Brain pericyte (primary cell): ENCODE results near the gene DNAH10.
"Not testable (repeated sequence)": the region's sequence is repeated elsewhere in the genome, so short reads cannot be mapped to it uniquely, and the experiment has no call there.

Experiments
- DNase-seq: peaks from one replicate; pipeline ENCODE4 v3.0.0-alpha.2; 2012; ENCODE audit warnings: low read depth, low spot score

The DNAH10 gene

DNA sequence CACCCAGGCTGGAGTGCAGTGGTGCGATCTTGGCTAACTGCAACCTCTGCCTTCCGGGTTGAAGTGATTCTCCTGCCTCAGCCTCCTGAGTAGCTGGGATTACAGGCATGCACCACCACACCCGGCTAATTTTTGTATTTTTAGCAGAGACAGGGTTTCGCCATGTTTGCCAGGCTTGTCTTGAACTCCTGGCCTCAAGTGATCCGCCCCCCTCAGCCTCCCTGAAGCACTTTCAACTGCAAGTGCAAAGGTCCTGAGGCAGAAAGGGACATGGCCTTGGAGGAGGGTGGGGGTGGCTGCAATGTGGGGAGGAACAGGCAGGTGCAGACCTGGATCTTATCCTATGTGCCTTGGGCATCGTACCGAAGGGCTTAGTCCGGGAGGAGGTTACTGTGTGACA lies 27.3 kb downstream of the DNAH10 start:
- not testable (repeated sequence) for DNase-seq

DNA sequence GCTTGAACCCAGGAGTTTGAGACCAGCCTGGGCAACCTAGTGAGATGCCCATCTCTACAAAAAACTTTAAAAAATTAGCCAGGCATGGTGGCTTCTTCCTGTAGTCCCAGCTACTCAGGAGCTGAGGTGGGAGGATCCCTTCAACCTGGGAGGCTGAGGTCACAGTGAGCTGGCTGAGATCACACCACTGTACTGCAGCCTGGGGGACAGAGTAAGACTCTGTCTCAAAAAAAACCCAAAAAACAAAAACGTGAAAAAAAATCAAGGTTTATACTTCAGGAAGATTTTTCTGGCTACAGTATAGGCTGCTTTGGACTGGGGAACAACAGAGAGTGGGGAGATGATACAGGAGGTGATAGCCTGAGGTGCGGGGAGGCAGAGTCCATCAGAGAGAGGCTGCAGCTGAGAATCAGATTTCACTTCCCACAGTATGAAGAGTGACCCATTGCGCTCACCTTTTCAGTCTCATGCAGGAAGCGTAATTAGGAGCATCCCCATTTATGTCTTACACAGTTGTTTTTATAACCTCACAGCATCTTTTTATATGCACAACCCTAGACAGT lies 28.9 kb downstream of the DNAH10 start:
- DNase-seq: no peak

DNA sequence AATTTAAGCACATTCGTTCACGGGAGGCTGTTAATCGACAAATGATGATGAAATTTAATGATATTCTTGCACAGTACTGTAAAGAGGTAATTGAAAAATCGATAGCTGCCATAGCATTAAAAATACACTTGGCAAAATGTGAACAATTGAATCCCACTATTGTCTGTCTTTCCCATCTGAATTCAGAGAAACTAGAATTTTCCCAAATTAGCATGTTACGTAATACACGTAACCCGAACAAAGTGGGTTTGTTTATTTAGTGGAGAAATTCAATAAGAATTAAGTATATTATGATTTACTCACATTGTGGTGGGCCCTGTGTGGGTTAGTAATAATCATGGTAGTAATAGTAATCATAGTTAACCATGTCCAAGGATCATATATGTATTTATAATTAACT lies 31.9 kb downstream of the DNAH10 start:
- no peak for DNase-seq

DNA sequence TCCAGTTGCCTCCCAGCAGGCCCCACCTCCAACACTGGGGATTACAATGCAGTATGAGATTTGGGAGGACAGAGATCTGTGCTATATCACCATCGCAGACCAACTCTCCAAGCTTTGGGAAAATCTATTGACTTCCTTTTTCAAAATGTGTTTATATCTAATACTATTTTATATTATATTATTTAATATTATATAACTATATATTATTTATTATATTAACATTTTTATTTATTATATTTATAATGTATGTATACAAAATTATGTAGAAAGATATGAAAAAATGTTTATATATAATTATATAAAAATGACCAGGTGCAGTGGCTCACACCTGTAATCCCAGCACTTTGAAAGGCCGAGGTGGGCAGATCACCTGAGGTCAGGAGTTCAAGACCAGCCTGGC lies 36.4 kb downstream of the DNAH10 start:
- no peak for DNase-seq

DNA sequence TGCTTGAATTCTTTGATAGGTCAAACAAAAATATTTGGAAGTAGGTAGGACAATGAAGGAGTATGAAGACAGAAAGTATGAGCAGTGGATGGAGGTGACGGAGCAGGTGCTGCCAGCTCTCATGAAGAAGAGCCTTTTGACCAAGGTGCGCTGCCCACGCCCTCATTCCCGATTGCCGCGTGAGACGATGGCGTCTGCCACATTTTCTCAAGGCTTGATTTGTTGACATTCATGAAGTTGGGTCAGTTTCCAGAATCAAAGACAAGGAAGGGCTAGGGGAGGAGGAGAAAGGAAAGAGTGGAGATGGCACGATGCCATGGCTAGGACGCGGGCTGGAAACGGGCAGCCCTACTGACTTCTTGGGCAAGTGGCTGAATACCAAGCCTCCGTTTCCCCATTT lies 37.1 kb downstream of the DNAH10 start:
- DNase-seq: no peak

DNA sequence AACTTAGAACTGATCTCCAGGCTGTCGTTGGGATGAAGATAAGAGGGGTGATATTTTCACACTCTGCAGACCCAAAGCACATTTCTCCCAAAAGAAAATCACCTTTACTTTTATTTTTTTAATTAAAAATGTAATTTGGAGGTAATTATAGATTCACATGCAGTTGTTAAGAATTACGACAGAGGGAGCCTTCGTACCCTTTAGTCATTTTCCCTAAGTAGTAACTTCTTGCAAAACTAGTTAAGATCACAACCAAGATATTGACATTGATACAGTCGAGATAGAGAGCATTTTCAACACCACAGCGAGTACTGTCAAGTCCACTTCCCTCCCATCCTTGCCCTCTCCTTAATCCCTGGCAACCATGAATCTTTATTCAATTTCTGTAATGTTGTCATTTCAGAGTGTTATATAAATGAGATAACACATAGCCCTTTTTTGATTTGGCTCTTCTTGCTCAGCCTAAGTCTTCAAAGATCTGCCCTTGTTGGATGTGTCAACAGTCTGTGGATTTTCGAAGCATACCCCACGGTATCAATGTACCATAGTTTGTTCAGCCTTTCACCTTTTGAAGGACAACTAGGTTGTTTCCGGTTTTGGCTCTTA lies 39.6 kb downstream of the DNAH10 start:
- no peak for DNase-seq

DNA sequence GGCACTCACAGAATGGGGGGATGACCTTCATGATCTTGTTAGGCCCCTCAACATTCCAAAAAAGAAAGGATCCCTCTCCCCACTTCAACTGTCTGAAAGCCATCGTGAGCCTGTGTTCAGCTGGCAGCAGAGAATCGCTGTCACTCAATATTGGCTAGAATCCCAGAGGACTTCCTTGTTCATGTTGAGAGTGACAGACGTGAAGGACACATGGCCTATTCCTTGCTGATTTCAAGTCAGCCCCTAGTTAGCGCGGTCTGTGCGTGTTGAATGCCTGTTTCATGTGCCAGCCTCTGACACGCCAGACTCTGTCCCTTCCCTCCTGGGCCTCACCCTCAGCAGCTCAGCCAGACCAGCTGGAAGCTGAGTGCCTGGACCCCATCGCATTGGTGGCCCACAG lies 43.1 kb downstream of the DNAH10 start:
- DNase-seq: no peak

DNA sequence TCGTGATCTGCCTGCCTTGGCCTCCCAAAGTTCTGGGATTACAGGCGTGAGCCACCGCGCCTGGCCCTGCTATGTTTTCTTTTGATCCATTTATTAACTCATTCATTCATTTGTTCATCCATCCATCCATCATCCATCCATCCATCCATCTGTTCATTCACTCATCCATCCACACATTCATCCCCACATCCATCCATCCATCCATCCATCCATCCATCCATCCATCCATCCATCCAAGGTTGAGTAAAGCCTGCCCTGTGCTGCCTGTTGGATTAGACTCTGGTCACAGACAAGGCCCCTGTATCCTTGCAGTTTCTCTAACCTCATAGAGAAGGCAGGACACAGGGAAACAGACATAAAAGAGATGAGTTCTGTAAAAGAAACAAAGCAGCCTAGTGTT lies 44.9 kb downstream of the DNAH10 start:
- no peak for DNase-seq

DNA sequence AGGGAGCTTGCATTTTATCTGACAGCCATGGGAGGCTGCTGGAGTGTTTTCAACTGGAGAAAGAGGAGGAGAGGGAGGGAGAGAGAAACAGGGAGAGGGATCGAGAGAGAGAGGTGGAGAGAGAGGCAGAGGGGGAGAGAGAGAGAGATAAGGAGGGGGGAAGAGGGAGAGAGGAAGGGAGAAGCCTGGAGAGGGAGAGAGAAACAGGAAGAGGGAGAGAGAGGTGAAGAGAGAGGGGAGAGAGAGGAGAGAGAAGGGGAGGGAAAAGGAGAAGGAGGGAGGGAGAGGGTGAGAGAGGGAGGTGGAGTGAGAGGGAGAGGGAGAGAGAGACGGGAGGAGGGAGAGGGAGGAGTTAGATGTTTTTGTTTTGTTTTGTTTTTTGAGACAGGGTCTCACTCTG lies 45.6 kb downstream of the DNAH10 start:
- no peak for DNase-seq

DNA sequence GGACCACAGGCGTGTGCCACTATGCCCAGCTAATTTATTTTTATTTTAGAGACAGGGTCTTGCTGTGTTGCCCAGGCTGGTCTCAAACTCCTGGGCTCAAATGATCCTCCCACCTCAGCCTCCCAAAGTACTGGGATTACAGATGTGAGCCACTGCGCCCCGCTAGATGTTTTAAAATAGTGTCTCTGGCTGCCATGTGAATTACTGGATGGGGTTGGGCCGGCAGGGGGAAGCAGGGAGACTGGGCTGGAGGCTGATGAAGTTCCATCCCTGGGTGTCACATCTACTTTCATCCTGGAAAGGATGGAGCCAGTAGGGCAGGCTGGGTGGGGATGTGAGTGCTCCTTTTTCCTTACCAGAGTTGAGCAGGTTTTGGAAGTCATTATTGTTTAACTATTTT lies 46.1 kb downstream of the DNAH10 start:
- no peak for DNase-seq

DNA sequence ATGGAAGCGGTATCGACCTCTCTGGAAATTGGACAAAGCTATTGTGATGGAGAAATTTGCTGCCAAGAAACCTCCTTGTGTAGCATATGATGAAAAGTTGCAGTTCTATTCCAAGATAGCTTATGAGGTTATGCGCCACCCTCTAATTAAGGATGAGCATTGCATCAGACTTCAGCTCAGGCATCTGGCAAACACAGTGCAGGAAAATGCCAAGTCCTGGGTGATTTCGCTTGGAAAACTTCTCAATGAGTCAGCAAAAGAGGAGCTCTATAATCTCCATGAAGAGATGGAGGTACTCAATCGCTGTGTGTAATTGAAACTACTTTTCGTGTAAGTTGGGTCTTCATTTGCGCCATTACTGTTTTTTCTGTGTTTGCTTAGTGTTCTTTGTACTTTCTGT lies 51.2 kb downstream of the DNAH10 start:
- DNase-seq: no peak

DNA sequence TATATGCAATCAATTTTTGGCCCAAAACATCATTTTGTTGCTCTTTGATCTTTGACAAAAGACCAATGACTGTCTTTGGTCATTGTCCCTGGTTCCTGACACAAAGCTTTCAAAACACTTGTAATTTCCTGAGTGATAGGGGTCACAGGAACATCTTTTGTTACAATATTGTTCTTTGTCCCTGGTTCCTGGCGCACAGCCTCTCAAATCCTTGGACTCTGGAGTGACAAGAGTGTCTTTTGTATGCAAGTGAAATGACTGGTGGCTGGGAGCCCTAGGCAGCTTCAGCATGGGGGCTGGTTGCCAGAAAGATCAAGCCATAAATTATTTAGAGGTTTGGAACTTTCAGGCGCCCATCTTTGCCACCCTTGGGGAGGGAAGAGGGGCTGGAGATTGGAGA lies 53.9 kb downstream of the DNAH10 start:
- no peak for DNase-seq

DNA sequence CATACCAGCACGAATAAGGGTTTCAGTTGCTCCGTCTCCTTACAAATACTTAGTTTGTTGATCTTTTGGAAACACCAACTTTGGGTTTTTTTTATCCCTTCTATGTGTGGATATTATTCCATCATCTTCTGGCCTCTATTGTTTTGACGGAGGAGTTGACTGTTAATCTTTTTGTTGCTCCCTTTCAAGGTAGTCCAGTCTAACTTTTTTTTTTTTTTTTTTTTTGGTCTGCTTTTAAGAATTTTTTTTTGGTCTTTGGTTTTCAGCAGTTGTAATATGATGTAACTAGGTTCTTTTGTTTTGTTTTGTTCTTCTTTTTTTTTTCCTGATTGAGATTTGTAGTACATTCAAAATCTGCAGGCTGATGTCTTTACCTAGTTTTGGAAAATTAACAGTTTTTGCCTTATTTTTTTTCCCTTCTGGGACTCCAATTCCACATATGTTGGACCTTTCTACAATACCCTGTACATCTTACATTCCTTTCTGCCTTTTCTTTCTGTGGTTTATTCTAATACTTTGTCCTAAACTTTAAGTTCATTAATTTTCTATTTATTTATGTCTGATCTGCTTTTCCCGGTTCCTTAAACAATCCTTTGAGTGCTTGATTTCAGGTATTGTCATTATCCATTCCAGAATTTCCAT lies 54.9 kb downstream of the DNAH10 start:
- no peak for DNase-seq

DNA sequence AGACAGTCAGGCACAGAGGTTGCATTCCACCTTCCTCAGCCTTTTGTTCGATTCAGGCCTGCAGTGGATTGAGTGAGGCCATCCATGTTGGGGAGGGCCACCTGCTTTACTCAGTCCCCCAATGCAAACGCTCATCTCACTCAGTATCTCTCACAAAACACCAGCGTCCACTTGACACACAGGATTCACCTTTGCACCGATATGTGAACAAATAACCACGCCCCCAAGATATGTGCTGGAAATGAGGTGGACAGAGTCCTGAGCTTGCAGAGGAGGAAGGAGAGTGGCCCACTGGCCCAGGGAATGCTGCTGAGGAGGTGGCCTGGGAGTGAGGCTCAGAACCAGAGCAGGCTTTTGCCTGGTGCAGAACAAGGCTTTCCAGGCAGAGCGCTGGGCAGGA lies 60.7 kb downstream of the DNAH10 start:
- DNase-seq: no peak

DNA sequence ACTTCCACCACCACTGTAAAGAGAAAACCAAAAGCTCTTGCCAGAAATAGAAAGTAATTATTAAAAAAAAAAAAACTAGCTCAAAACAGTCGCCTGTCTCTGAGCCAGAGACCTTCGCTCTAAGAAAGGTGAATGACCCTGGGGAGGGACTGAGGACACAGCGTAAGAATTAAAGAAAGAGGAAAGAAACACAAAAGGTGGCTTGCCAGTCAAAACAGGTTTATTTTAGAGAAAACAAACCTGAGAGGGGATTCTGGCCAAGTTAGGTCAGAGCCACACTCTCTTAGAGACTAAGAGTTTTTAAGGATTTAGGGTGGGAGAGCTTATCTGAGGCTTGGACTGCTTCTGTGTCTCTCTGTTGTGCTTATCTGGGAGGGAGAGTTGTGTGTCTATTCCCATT lies 66.0 kb downstream of the DNAH10 start:
- no peak for DNase-seq

DNA sequence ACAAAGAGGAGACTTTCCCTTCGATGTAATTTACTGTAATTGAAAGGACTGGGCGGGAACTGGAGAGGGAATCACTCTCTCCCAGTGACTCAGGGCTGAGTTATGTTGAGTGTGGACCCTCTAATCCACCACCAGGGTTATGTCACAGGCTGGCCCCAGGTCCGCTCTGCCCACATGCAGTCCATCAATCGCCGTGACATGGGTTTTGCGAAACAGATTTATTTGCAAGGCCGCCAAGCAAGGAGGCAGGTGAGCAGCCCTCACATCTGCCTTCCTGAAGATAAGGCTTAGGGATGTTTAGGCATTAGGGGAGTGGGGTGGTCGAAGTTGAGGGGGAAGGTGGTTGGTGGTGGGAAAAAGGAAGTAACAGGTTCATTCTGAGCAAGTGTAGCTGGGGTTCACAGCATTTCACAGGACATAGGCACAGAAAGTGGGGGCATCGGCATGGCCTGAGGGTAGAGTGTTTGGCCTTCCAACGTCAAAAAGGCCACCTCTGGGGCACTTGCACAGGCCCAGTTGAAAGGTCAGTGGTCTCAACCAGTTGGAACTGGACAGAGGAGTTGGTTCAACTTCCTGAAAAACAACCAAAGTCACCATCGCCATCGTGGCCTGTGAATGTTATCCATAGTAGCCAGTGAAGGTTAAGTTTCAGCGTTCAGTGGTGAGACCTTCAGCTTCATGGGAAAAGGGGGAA lies 66.9 kb downstream of the DNAH10 start:
- no peak for DNase-seq

DNA sequence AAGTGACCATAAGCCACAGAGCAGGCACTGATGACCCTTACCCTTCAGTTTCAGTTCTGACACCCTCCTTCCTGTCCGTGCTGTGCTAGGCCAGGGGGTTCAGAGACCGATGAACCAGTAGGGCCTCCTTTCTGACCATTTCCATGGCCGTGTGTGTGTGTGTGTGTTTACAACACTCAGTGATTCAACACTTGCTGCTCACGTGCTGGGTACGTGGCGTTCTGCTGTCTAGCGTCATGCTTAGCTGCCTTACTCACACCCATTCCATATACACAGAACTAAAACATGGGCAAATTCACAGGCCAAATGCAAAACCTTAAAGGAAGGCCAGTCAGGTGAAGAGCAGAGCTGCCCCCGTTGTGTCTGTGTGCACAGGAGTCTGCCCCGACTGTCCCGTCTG lies 67.5 kb downstream of the DNAH10 start:
- DNase-seq: no peak

DNA sequence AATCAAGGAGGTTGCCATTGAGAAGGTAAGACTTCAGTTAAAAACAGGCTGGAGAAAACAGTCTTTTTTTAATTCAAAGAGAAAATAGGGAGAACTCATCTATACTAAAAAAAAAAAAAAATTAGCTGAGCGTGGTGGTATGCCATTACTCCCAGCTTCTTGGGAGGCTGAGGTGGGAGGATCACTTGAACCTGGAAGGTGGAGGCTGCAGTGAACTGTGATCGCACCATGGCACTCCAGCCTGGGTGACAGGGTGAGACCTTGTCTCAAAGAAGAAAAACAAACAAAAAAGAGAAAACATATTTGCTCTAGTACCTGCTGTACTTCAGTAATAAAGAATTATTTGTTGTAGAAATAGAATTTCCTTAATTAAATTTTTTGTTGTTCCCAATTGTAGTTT lies 68.6 kb downstream of the DNAH10 start:
- no peak for DNase-seq

DNA sequence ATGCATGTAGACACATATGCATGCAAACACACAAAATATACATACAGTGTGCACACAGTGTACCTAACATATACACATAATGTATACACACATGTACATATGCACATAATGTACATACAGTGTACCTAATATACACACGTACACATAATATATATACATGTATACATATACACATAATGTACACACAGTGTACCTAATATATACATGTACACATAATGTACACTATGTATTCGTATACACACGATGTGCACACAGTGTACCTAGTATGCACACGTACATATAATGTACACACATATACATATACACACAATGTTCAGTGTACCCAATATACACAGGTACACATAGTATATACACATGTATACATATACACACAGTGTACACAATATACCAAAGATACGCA lies 70.0 kb downstream of the DNAH10 start:
- no peak for DNase-seq

DNA sequence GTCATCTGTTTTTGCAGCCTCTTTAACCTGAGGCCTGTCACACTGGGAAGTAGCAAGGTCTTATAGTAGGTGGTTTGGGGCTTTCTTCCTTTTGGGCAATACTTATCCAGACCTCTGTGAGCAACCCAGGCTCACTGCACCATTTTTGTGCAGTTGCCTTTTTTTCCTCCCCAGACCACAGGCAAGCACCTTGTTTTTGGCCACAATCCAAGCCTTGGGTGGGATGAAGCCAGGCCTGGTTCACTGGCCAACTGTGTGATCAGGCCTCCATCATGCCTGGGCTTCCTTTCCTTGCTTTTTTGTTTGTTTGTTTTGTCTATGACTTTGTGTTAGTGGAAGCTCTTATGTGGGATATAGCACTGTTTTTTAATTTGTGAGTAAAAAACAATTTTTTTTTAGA lies 71.7 kb downstream of the DNAH10 start:
- DNase-seq: no peak

DNA sequence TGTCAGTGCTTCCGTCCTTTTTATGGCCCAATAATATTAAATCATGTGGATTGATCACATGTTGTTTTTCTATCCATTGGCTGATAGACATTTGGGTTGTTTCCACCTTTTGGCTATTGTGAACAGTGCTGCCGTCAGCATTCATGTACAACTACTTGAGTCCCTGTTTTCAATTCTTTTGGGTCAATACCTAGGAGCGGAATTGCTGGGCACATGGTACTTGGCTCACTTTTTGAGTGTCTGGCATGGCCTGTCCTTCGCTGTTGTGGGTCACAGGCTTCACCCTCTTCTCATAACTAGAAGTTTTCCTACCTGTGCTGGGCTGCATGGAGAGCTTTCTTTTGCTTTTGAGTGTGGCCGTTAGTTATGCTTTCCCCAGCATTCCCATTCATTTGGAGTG lies 72.7 kb downstream of the DNAH10 start:
- DNase-seq: no peak

DNA sequence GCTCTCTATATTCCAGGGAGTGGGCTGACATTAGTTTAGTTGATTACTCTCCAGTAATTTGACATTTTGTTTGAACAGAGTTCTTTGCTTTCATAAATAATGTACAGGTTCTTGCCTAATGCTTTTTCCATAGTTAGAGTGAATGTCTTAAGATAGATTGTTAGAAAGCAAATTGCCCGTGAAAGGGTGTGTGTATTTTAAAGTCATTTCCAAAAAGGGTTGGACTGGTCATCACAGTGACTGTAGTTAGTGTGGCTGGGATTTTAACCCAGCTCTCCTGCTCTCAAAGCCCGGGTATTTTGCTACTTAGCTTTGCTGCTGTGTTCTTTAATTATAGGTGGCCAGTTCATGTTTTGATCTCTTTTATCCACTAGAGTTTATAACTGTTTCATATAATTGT lies 74.2 kb downstream of the DNAH10 start:
- DNase-seq: no peak

DNA sequence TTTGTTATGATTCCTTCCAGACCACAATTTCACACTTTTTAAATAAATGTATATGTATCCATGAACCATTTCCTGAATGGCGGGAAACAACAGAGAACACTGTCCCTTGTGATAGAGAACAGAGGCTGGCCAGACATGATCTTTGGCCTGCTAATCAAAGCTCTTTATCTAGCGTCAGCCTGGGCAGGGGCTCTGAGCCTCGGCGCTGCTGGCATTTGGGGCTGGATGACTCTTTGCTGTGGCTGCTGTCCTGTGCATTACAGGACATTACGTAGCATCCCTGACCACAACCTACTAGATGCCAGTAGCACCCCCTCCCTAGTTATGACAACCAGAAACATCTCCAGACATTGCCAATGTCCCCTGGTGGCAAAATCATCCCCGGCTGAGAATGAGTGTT lies 77.7 kb downstream of the DNAH10 start:
- DNase-seq: no peak
